Renal cortical epithelial cell (primary cell): ENCODE measurements around the gene UROC1. TPM values are rescaled to one million over a fixed set of nuclear protein-coding genes. Genes with fewer than 3 reads are reported as not detected.

Experiments used
- DNase-seq: peaks from one replicate; pipeline ENCODE4 v3.0.0-alpha.2; 2011; ENCODE audit warnings: low read depth
- total RNA-seq: library from RNA; depleted of rRNA; stranded (reverse); fragments of >200 nt; gene quantifications from 2 replicates; pipeline ENCODE4 v1.2.3, GENCODE V29; 2014

UROC1 gene
- total RNA-seq, 1 donor from 2014 or later: not detected

- DNase-seq: no peak
Measured at GRCh38 chr3:126516152-126516935, 1.2 kb downstream of the UROC1 start.

GRCh38 chr3:126515066-126515706 is 2.4 kb downstream of the UROC1 start:
- no peak for DNase-seq

- DNase-seq: no peak
Measured at GRCh38 chr3:126514161-126514560, 3.4 kb downstream of the UROC1 start.

GRCh38 chr3:126512916-126513650 is 4.5 kb downstream of the UROC1 start:
- DNase-seq: no peak

GRCh38 chr3:126512026-126512425 is 5.5 kb downstream of the UROC1 start:
- DNase-seq: no peak

GRCh38 chr3:126511291-126511690 is 6.3 kb downstream of the UROC1 start:
- no peak for DNase-seq

- no peak for DNase-seq
Measured at GRCh38 chr3:126510308-126510910, 7.2 kb downstream of the UROC1 start.

- DNase-seq: no peak
Measured at GRCh38 chr3:126509597-126510307, 7.8 kb downstream of the UROC1 start.

- peak; percentile 4 for DNase-seq
Measured at GRCh38 chr3:126508564-126508964, 9.0 kb downstream of the UROC1 start.

GRCh38 chr3:126507886-126508285 is 9.7 kb downstream of the UROC1 start:
- no peak for DNase-seq

GRCh38 chr3:126503701-126504100 is 13.9 kb downstream of the UROC1 start:
- DNase-seq: no peak

GRCh38 chr3:126502656-126503055 is 14.9 kb downstream of the UROC1 start:
- no peak for DNase-seq

GRCh38 chr3:126501736-126502135 is 15.8 kb downstream of the UROC1 start:
- no peak for DNase-seq

- DNase-seq: no peak
Measured at GRCh38 chr3:126501054-126501453, 16.5 kb downstream of the UROC1 start.

GRCh38 chr3:126500016-126500415 is 17.6 kb downstream of the UROC1 start:
- no peak for DNase-seq

GRCh38 chr3:126499401-126499800 is 18.2 kb downstream of the UROC1 start:
- no peak for DNase-seq

- no peak for DNase-seq
Measured at GRCh38 chr3:126498929-126499328, 18.6 kb downstream of the UROC1 start.

GRCh38 chr3:126498461-126498860 is 19.1 kb downstream of the UROC1 start:
- DNase-seq: no peak

GRCh38 chr3:126497956-126498355 is 19.6 kb downstream of the UROC1 start:
- DNase-seq: no peak

- DNase-seq: no peak
Measured at GRCh38 chr3:126496894-126497850, 20.4 kb downstream of the UROC1 start.
